A673 (cell line): ENCODE results near the gene ARL4D.

Experiments used
- EZH2 ChIP-seq: fragments of 200-600 bp; sonication (generic); IDR thresholded peaks from 2 replicates; pipeline ENCODE4 v1.6.1; 2017; ENCODE audit warnings: borderline replicate concordance, low read depth, mild to moderate bottlenecking, mixed read lengths, antibody characterized with exemption, low read length; ENCODE audit not compliant: poor library complexity, severe bottlenecking
- TF ChIP-seq, protein P1 (sequence below): fragments of 300-800, 200-600 bp; sonication (generic); conservative IDR thresholded peaks from 2 replicates; pipeline ENCODE4 v1.5.1; 2017; ENCODE audit warnings: low read depth, mild to moderate bottlenecking, antibody characterized with exemption, low read length, moderate library complexity, mixed read lengths

DNA sequence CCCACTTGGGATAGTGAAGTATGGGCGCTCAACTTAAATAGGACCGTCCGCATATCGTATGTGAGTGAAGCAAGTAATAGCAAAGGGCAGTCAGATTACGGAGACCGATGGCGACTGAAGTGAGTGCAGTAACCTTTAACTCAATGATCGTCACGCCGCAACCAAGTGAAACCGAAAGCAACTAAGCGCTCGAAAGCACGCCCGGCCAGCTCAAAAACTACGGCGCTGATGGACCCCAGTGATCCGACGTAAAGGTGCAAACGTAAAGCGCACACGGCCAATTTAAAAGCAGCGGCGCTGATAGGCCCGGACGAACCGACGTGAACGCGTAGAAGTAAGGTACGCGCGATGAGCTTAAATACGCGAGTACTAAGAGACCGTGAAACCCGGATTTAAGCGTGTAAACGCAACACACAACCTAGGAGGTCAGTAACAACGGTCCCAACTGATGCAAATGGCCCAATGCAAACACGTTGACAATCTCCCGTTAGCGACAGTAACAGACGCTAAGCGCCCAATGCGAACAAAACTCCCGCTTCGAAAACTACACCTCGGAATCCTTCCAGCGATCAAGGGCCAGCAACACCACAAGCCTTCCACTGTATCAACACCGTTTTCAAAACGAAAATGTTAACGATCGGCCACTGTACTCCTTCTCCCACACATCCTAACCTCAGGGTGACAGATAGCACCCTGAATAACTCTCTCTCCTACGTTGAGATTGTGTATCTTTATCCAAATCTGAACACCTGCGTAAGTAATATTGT, 37.9 kb upstream of the ARL4D start:
- no peak for TF ChIP-seq EZH2
- TF ChIP-seq, protein P1, sequence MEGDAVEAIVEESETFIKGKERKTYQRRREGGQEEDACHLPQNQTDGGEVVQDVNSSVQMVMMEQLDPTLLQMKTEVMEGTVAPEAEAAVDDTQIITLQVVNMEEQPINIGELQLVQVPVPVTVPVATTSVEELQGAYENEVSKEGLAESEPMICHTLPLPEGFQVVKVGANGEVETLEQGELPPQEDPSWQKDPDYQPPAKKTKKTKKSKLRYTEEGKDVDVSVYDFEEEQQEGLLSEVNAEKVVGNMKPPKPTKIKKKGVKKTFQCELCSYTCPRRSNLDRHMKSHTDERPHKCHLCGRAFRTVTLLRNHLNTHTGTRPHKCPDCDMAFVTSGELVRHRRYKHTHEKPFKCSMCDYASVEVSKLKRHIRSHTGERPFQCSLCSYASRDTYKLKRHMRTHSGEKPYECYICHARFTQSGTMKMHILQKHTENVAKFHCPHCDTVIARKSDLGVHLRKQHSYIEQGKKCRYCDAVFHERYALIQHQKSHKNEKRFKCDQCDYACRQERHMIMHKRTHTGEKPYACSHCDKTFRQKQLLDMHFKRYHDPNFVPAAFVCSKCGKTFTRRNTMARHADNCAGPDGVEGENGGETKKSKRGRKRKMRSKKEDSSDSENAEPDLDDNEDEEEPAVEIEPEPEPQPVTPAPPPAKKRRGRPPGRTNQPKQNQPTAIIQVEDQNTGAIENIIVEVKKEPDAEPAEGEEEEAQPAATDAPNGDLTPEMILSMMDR, result no peak
